SK-N-SH treated with all-trans-retinoic acid at 6 μM for 48 hours (cell line): ENCODE data around the gene PPARD.

ENCODE experiments used
- ATAC-seq: fragments of 200-7000 bp; cut with Tn5 transposase; 3 replicates; pipeline ENCODE4 v1.9.1; 2020; ENCODE audit warnings: mild to moderate bottlenecking, moderate library complexity
- ARNTL ChIP-seq: fragments of 450-650 bp; formaldehyde crosslinking; IDR thresholded peaks from 2 replicates; pipeline ENCODE4 v1.5.0; 2020; ENCODE audit warnings: low read depth, mild to moderate bottlenecking, moderate library complexity, borderline replicate concordance
- BACH2 ChIP-seq: fragments of 250-450 bp; sonication (Bioruptor Pico); IDR thresholded peaks from 2 replicates; pipeline ENCODE4 v1.9.0; 2021; ENCODE audit warnings: mild to moderate bottlenecking, borderline replicate concordance
- ESRRG ChIP-seq: fragments of 250-450 bp; sonication (Bioruptor Pico); IDR thresholded peaks from 2 replicates; pipeline ENCODE4 v1.6.1; 2021; ENCODE audit warnings: mild to moderate bottlenecking
- GLIS3 ChIP-seq: fragments of 250-450 bp; sonication (Bioruptor Pico); IDR thresholded peaks from 2 replicates; pipeline ENCODE4 v1.5.0; 2020; ENCODE audit warnings: mild to moderate bottlenecking, moderate library complexity
- POU6F1 ChIP-seq: fragments of 250-450 bp; sonication (Bioruptor Pico); IDR thresholded peaks from 2 replicates; pipeline ENCODE4 v1.8.0; 2021; ENCODE audit warnings: low read depth, mild to moderate bottlenecking, moderate library complexity, borderline replicate concordance
- PPARA ChIP-seq: fragments of 250-450 bp; sonication (Bioruptor Pico); IDR thresholded peaks from 2 replicates; pipeline ENCODE4 v1.5.0; 2020; ENCODE audit warnings: mild to moderate bottlenecking, borderline replicate concordance
- TCF4 ChIP-seq: fragments of 250-450 bp; sonication (Bioruptor Pico); IDR thresholded peaks from 2 replicates; pipeline ENCODE4 v1.8.0; 2021; ENCODE audit warnings: mild to moderate bottlenecking, moderate library complexity, borderline replicate concordance
- TOX ChIP-seq: fragments of 250-450 bp; sonication (Bioruptor Pico); IDR thresholded peaks from 2 replicates; pipeline ENCODE4 v1.8.0; 2021; ENCODE audit warnings: mild to moderate bottlenecking, moderate library complexity, borderline replicate concordance
- ZFP3 ChIP-seq: fragments of 250-450 bp; sonication (Bioruptor Pico); IDR thresholded peaks from 2 replicates; pipeline ENCODE4 v1.5.0; 2020; ENCODE audit warnings: mild to moderate bottlenecking, moderate library complexity
- ZFP30 ChIP-seq: fragments of 450-650 bp; formaldehyde crosslinking; IDR thresholded peaks from 2 replicates; pipeline ENCODE4 v1.5.0; 2022; ENCODE audit warnings: mild to moderate bottlenecking, moderate library complexity
- ZNF70 ChIP-seq: fragments of 450-650 bp; formaldehyde crosslinking; IDR thresholded peaks from 2 replicates; pipeline ENCODE4 v1.5.0; 2020; ENCODE audit warnings: mild to moderate bottlenecking, moderate library complexity
- ZNF8 ChIP-seq: fragments of 450-650 bp; formaldehyde crosslinking; IDR thresholded peaks from 2 replicates; pipeline ENCODE4 v1.5.0; 2020; ENCODE audit warnings: mild to moderate bottlenecking, moderate library complexity
- TF ChIP-seq, protein P1 (sequence below): fragments of 250-450 bp; sonication (Bioruptor Pico); IDR thresholded peaks from 2 replicates; pipeline ENCODE4 v1.5.1; 2020; ENCODE audit warnings: low read depth, mild to moderate bottlenecking, moderate library complexity
- TF ChIP-seq, protein P2 (sequence below): fragments of 250-450 bp; sonication (Bioruptor Pico); IDR thresholded peaks from 2 replicates; pipeline ENCODE4 v1.8.0; 2020; ENCODE audit warnings: mild to moderate bottlenecking, moderate library complexity, borderline replicate concordance
- TF ChIP-seq, protein P3 (sequence below): fragments of 250-450 bp; sonication (Bioruptor Pico); IDR thresholded peaks from 2 replicates; pipeline ENCODE4 v1.5.1; 2021; ENCODE audit warnings: mild to moderate bottlenecking, moderate library complexity

PPARD gene

DNA sequence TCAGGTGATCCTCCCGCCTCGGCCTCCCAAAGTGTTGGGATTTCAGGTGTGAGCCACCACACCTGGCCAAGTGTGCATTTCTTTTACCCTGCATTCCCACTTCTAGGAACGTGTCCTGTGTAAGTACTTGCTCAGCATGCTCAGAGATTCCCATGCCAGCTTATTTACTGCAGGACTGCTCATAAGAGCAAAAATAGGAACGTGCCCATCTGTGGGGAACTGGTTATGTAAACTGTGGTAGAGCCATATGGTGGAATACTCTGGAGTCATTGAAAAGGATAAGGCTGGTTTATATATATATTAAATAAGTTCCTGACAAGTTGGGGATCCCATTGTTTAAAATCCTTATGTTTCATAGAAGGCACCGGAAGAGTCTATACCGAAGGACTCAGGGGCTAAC lies 71.6 kb downstream of the PPARD start:
- no peak for ATAC-seq
- TF ChIP-seq ZNF70 (CRISPR knock-in tag) = no peak
- no peak for TF ChIP-seq TCF4
- TF ChIP-seq BACH2 (CRISPR knock-in tag) = no peak
- no peak for TF ChIP-seq ZFP3 (CRISPR knock-in tag)
- no peak for TF ChIP-seq ZNF8 (CRISPR knock-in tag)
- no peak for TF ChIP-seq ZFP30
- no peak for TF ChIP-seq GLIS3 (CRISPR knock-in tag)
- TF ChIP-seq POU6F1 (CRISPR knock-in tag) = no peak
- TF ChIP-seq PPARA = no peak
- TF ChIP-seq, protein P1, sequence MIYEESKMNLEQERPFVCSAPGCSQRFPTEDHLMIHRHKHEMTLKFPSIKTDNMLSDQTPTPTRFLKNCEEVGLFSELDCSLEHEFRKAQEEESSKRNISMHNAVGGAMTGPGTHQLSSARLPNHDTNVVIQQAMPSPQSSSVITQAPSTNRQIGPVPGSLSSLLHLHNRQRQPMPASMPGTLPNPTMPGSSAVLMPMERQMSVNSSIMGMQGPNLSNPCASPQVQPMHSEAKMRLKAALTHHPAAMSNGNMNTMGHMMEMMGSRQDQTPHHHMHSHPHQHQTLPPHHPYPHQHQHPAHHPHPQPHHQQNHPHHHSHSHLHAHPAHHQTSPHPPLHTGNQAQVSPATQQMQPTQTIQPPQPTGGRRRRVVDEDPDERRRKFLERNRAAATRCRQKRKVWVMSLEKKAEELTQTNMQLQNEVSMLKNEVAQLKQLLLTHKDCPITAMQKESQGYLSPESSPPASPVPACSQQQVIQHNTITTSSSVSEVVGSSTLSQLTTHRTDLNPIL = no peak

- TF ChIP-seq TOX (no peak), ZNF70 (CRISPR knock-in tag) (no peak), POU6F1 (CRISPR knock-in tag) (no peak), ZNF8 (CRISPR knock-in tag) (no peak), ZFP30 (no peak), TCF4 (no peak)
- TF ChIP-seq, protein P2, sequence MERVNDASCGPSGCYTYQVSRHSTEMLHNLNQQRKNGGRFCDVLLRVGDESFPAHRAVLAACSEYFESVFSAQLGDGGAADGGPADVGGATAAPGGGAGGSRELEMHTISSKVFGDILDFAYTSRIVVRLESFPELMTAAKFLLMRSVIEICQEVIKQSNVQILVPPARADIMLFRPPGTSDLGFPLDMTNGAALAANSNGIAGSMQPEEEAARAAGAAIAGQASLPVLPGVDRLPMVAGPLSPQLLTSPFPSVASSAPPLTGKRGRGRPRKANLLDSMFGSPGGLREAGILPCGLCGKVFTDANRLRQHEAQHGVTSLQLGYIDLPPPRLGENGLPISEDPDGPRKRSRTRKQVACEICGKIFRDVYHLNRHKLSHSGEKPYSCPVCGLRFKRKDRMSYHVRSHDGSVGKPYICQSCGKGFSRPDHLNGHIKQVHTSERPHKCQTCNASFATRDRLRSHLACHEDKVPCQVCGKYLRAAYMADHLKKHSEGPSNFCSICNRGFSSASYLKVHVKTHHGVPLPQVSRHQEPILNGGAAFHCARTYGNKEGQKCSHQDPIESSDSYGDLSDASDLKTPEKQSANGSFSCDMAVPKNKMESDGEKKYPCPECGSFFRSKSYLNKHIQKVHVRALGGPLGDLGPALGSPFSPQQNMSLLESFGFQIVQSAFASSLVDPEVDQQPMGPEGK (CRISPR knock-in tag) = no peak
- TF ChIP-seq, protein P3, sequence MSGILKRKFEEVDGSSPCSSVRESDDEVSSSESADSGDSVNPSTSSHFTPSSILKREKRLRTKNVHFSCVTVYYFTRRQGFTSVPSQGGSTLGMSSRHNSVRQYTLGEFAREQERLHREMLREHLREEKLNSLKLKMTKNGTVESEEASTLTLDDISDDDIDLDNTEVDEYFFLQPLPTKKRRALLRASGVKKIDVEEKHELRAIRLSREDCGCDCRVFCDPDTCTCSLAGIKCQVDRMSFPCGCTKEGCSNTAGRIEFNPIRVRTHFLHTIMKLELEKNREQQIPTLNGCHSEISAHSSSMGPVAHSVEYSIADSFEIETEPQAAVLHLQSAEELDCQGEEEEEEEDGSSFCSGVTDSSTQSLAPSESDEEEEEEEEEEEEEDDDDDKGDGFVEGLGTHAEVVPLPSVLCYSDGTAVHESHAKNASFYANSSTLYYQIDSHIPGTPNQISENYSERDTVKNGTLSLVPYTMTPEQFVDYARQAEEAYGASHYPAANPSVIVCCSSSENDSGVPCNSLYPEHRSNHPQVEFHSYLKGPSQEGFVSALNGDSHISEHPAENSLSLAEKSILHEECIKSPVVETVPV (CRISPR knock-in tag) = no peak
- ATAC-seq = peak; percentile 96
Observed at GRCh38 chr6:35415065-35415891, 72.9 kb downstream of the PPARD start.

- ATAC-seq = no peak; the same call in 2 of the 3 replicates
- TF ChIP-seq POU6F1 (CRISPR knock-in tag) = no peak
Observed at GRCh38 chr6:35417979-35418661, 75.8 kb downstream of the PPARD start.

GRCh38 chr6:35419417-35419816 lies 77.1 kb downstream of the PPARD start:
- ATAC-seq = 0 out of 3 replicates have a peak, but pooled peaks have one; percentile 22
- TF ChIP-seq BACH2 (CRISPR knock-in tag) (no peak), ARNTL (CRISPR knock-in tag) (no peak), POU6F1 (CRISPR knock-in tag) (no peak), ESRRG (CRISPR knock-in tag) (no peak), ZFP3 (CRISPR knock-in tag) (no peak)
- TF ChIP-seq, protein P2 (CRISPR knock-in tag) = no peak
